HG02642 (cell line): ENCODE measurements around the gene CC2D1B.
A peak's percentile ranks its signal among the peaks of the same experiment; 100 is the strongest.
"Not testable (repeated sequence)": the region's sequence is repeated elsewhere in the genome, so short reads cannot be mapped to it uniquely, and the experiment has no call there.

Source experiments
- ATAC-seq: cut with Tn5 transposase; IDR thresholded peaks from one replicate; pipeline ENCODE4 v1.9.1; 2021; ENCODE audit warnings: mild to moderate bottlenecking; ENCODE audit not compliant: unreplicated experiment, poor library complexity

CC2D1B gene

GRCh38 chr1:52365746-52366516 lies at the start of gene CC2D1B:
CC2D1B (minus strand) TSS chr1:52366205; CDS start chr1:52364620, 1,585 bp downstream.
- ATAC-seq, result peak; percentile 87

- no peak for ATAC-seq
Measured at GRCh38 chr1:52414942-52415341, 48.9 kb upstream of the CC2D1B start.

- ATAC-seq, result no peak
Measured at GRCh38 chr1:52413410-52413989, 47.5 kb upstream of the CC2D1B start.

- no peak for ATAC-seq
Measured at GRCh38 chr1:52404975-52405338, 39.0 kb upstream of the CC2D1B start.

GRCh38 chr1:52404116-52404974 lies 38.3 kb upstream of the CC2D1B start, which contains the start of the genes ORC1 and PRPF38A:
ORC1 (minus strand) TSS chr1:52404423; CDS start chr1:52402223, 2,200 bp downstream.
PRPF38A (plus strand) TSS chr1:52404602; CDS start chr1:52404750, 148 bp downstream.
- peak; percentile 94 for ATAC-seq

- ATAC-seq, result peak; percentile 38
Measured at GRCh38 chr1:52403566-52404115, 37.6 kb upstream of the CC2D1B start.

- ATAC-seq, result no peak
Measured at GRCh38 chr1:52402860-52403240, 36.8 kb upstream of the CC2D1B start.

- ATAC-seq, result no peak
Measured at GRCh38 chr1:52400131-52400530, 34.1 kb upstream of the CC2D1B start.

GRCh38 chr1:52399629-52400028 lies 33.6 kb upstream of the CC2D1B start:
- no peak for ATAC-seq

GRCh38 chr1:52393174-52393573 lies 27.2 kb upstream of the CC2D1B start:
- ATAC-seq, result no peak

- no peak for ATAC-seq
Measured at GRCh38 chr1:52386458-52386857, 20.5 kb upstream of the CC2D1B start.

GRCh38 chr1:52385376-52385775 lies 19.4 kb upstream of the CC2D1B start:
- ATAC-seq, result no peak

- ATAC-seq, result not testable (repeated sequence)
Measured at GRCh38 chr1:52369851-52370250, 3.8 kb upstream of the CC2D1B start.

GRCh38 chr1:52368383-52369172 lies 2.6 kb upstream of the CC2D1B start:
- no peak for ATAC-seq

- no peak for ATAC-seq
Measured at GRCh38 chr1:52367272-52367671, 1.3 kb upstream of the CC2D1B start.

- ATAC-seq, result no peak
Measured at GRCh38 chr1:52366517-52366827, 467 bp upstream of the CC2D1B start.

GRCh38 chr1:52365071-52365745 lies 797 bp downstream of the CC2D1B start:
- peak; percentile 0 for ATAC-seq

- ATAC-seq, result no peak
Measured at GRCh38 chr1:52364235-52364839, 1.7 kb downstream of the CC2D1B start.

- no peak for ATAC-seq
Measured at GRCh38 chr1:52360595-52360968, 5.4 kb downstream of the CC2D1B start.
